GM12874 (cell line): ENCODE results near the gene ANKRD62.

ENCODE experiments used
- TF ChIP-seq, protein P1 (sequence below): IDR thresholded peaks from 2 replicates; pipeline ENCODE4 v1.5.1; 2011; ENCODE audit warnings: low read depth, mild to moderate bottlenecking, control low read depth, low read length, moderate library complexity; ENCODE audit not compliant: insufficient read depth

ANKRD62 gene

DNA sequence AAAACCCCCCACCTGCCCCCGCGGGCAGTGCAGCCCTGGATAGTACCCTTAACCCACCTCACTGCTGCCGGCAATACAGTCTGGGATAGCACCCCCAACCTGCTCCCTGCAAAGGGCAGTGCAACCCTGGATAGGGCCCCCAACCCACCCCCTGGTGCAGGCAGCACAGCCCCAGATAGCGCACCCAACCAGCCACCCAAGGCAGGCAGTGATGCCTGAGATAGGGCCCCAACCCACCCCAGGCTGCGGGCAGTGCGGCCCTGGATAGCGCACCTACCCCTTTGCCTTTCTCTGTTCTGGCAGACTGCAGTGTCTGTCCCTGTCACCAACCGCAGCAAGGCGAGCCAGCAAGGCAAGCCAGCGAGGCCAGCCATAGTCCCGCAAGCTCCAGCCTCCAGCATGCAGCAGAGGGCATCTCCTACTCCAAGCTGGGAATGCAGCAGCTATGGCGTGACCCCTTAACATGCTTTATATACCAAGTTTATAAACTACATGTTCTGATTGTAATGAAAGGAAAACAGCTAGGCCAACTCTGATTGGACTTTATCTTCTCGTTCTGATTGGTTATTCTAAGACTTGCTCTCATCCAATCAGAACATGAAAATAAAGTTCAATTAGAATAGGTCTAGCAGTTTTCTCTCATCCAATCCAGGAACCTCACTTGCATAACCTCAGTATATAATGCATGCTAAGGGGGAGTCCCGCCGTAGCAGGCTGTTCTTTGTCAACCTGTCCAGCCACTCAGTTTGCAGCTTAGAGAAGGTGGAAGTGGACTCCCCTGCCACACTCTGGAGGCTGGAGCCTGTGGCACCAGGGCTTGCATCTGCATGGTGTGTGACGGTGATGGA lies 34.1 kb upstream of the ANKRD62 start:
- TF ChIP-seq, protein P1, sequence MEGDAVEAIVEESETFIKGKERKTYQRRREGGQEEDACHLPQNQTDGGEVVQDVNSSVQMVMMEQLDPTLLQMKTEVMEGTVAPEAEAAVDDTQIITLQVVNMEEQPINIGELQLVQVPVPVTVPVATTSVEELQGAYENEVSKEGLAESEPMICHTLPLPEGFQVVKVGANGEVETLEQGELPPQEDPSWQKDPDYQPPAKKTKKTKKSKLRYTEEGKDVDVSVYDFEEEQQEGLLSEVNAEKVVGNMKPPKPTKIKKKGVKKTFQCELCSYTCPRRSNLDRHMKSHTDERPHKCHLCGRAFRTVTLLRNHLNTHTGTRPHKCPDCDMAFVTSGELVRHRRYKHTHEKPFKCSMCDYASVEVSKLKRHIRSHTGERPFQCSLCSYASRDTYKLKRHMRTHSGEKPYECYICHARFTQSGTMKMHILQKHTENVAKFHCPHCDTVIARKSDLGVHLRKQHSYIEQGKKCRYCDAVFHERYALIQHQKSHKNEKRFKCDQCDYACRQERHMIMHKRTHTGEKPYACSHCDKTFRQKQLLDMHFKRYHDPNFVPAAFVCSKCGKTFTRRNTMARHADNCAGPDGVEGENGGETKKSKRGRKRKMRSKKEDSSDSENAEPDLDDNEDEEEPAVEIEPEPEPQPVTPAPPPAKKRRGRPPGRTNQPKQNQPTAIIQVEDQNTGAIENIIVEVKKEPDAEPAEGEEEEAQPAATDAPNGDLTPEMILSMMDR = no peak

DNA sequence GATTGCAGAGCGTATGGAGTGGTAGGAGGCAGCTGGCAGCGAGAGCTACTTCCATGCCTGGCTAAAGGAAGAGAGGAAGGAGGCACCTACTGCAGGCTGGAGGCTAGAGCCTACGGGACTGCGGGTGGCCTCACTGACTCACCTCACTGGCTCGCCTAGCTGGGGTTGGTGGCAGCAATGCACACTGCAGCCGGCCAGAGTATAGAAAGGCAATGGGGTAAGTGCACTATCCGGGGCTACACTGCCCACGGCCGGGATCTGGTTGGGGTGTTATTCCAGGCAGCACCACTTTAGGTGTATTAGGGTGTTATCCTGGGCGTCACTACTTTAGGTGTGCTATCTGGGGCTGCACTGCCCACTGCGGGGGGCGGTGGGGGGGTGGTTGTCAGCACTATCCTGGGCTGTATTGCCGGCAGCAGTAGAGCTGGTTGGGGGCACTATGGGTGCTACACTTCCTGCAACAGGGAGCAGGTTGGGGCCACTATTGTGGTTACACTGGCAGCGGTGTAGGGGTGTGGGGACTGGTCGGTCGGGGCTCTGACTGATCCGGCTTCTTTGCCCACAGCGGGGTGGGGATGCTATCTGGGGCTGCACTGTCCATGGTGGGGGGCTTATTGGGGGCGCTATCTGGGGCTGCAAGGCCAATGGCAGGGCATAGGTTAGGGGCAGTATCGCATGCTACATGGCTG lies 33.3 kb upstream of the ANKRD62 start:
- TF ChIP-seq, protein P1 = no peak

DNA sequence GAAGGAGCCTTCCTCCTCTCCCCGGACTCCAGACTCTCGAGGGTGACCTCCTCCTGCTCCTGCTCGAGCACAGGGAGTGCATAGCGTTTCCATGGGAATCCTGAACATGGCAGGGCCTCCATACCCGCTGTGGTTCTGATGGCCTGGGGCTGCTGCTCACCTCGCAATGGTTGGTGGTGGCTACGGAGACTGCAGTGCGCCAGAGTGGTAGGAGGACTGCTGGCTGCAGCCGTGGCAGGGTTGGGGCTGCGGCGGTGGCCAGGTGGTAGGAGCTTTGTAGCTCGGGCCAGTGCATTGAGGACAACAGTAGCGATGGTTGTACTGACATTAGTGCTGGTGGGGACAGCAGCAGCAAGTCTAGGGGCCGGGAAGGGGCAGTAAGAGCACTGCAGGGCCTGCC lies 32.0 kb upstream of the ANKRD62 start:
- TF ChIP-seq, protein P1 = no peak

DNA sequence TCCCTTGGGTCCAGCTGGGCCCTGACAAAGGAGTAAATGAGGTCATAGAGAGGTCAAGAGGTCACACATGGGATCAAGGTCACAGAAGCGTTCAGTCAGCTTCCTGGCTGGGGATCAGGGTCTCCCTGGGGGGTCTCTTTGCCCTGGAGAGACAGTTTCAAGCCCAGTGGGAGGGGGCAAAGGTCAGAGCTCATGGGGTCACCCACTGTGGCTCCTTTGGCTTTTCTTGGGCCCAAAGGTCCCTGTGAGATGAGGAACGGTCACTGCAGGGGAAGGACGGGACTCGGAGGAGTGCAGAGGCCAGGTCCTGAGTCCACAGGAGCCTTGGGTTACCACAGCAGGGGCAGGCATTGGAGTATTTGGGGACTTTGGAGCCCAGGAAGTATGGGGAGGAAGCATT lies 30.7 kb upstream of the ANKRD62 start:
- TF ChIP-seq, protein P1 = no peak

DNA sequence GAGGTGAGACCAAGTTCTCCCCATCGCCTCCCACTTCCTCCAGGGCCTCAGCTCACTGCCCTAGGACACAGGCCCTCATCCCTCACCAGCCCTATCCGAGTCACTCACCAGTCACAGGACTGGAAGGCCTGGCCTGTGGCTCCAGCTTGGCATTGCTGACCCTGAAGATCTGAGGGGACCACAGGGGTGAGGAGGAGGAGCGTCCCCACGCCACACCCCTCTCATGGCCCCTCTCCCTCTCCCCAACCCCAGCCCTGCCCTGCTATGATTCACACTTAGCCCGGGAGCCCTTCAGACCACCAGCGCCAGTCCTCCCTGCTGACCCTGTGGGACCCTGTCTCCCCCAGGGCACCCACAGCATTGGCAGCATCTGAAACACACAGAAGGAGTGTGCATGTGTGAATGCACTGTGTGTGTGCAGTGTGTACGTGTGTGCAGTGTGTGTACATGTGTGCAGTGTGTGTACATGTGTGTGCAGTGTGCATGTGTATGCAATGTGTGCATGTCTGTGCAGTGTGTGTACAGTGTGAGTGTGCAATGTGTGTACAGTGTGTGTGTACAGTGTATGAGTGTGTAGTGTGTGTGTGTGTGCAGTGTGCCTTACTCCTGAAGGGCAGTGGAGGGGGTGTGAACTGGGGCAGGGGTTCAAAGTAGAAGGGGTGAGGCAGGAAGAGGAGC lies 29.4 kb upstream of the ANKRD62 start:
- TF ChIP-seq, protein P1 = no peak

DNA sequence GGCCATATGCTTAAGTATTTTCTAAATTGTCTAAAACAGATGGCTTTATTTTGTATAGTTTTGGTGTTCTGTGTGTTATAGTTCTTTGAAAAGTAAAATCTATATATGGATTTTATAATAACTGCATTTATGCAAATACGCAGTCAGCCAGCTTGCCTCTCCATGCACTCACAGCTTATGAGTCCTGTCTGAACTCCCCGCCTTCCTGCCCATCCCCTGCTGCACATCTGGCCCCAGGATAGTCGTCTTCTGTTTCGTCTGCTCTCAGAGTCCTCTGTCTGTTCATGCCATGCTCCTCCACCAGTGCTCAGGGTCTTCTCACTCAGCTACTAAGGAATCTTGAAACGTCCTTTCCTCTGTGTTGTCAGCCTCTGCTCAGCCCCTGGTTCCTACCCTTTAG lies 28.2 kb upstream of the ANKRD62 start:
- TF ChIP-seq, protein P1 = no peak

DNA sequence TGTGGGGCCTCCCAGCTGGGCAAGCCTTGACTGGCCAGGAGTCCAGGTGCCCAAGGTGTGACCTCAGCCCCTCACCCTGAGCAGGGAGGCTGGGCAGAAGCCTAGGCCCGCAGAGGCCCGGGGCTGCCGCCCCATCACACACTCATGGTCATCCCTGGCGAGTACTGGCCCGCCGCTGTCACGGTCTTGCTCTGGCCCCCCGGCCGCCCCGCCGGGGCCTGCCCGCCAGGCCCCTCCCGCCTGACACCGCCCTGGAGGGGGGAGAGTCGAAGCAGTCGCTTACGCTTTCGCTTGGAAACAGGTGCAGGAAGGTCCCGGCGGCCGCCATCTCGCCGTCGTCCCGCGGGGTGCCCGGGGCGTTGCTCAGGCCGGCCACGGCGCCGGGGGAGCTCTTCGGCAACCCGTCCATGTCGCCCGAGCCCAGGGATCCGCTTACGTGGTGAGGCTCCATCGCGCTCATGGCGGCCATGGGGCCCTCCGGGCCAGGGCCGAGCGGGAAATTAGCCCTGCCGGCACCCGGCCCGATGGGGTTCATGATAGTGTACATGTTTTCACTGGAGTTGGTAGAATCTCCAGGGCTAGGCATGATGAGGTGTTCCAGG lies 26.6 kb upstream of the ANKRD62 start:
- TF ChIP-seq, protein P1 = no peak
